ENCODE data around the gene RIBC1. TPM values are rescaled to one million over a fixed set of nuclear protein-coding genes. Genes with fewer than 3 reads are reported as not detected.
A peak's percentile ranks its signal among the peaks of the same experiment; 100 is the strongest.

Gene RIBC1
- total RNA-seq (2021; fragmentation: NEBNext Ultra II Directional; extraction: Animal tissue kit (Norgen Biotek cat#: 25700)), result under 1 TPM; 0.21 to 0.43 (median 0.36) TPM
- long read RNA-seq, partial matches to known transcripts, result 0 of 1 reads
- long read RNA-seq, other reads (novel, unspliced or antisense), result 1 of 1 reads

- Mint-ChIP-seq H3K9me3 (no peaks in the 10 kb centered on the region), H3K27me3 (ENCODE audit: insufficient read depth) (peaks cover 3% of the 10 kb centered on the region), H3K4me1 (ENCODE audit: low read depth) (peaks cover 32% of the 10 kb centered on the region)
Measured at GRCh38 chrX:53422861-53423306, at the start of gene RIBC1. Gene RIBC1 (plus strand): TSS chrX:53422873. CDS start chrX:53426277, 3,404 bp downstream.

DNA sequence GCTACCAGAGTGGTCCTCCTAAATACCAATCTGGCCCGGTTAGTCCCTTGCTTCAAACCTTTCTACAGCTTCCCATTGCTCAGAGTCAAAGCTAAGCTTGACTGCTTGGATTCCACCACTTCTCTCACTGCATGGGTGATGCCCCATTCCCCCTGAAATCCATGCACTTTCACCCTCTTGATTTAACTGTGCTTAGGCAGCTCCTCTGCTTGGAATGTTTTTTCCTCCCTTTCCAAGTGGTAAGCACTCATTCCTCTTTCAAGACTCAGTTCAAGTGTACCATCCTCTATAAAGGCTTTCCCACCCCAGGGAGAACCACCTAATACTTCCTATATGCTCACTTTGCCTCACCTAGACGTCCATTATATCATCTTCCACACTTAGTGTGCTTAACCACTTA is 49.4 kb upstream of the RIBC1 start:
- Mint-ChIP-seq H3K4me3 (no peak overlapping the region), H3K36me3 (ENCODE audit: low read depth) (0 out of 2 replicates have a peak, but pooled peaks cover 5% of the 10 kb centered on the region), H3K9me3 (peaks cover 4% of the 10 kb centered on the region; the same call in 1 of the 2 replicates), H3K27me3 (ENCODE audit: insufficient read depth) (no peaks in the 10 kb centered on the region; the same call in 1 of the 2 replicates), H3K27ac (no peak overlapping the region), H3K4me1 (ENCODE audit: low read depth) (peaks cover 11% of the 10 kb centered on the region)
- no peak for DNase-seq
- no peak for TF ChIP-seq CTCF (IDR thresholded peaks at IDR 0.05)

More at GRCh38 chrX:53422861-53423306, at the start of gene RIBC1:
- no peak for TF ChIP-seq CTCF (IDR thresholded peaks at IDR 0.05)
- Mint-ChIP-seq H3K27ac (peak within 1 kb of the TSS; percentile 94), H3K36me3 (ENCODE audit: low read depth) (peaks cover 5% of the 10 kb centered on the region; the same call in 1 of the 2 replicates), H3K4me3 (peak within 1 kb of the TSS; percentile 91)
- no peak for DNase-seq

GRCh38 chrX:53374222-53374820 is 48.4 kb upstream of the RIBC1 start:
- no peak for DNase-seq
- Mint-ChIP-seq H3K27me3 (ENCODE audit: insufficient read depth) (no peaks in the 10 kb centered on the region; the same call in 1 of the 2 replicates), H3K4me1 (ENCODE audit: low read depth) (peaks cover 11% of the 10 kb centered on the region), H3K9me3 (peaks cover 4% of the 10 kb centered on the region; the same call in 1 of the 2 replicates), H3K36me3 (ENCODE audit: low read depth) (0 out of 2 replicates have a peak, but pooled peaks cover 5% of the 10 kb centered on the region), H3K27ac (no peak overlapping the region; the same call in 1 of the 2 replicates), H3K4me3 (no peak overlapping the region)
- no peak for TF ChIP-seq CTCF (IDR thresholded peaks at IDR 0.05)

DNA sequence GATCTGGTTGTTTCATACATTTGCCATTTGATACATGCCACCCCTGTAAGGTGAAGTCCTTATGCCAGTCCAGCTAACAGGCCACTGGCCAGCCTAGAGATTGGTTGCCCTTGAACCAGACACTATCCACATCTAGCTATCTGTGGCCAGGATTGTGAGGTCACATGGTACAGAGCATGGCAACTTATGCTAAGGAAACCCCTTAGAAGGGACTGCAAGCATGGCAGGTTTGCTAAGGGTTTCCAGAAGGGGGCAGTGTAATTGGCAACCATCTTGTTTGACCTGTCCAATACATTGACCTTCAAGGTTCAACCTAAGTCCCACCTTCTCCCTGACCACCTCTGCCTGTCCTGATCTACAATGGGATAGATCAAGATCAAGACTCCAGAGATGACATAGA is 47.8 kb upstream of the RIBC1 start:
- DNase-seq, result no peak
- Mint-ChIP-seq H3K27ac (no peak overlapping the region), H3K9me3 (peaks cover 4% of the 10 kb centered on the region; the same call in 1 of the 2 replicates), H3K4me3 (no peak overlapping the region; the same call in 1 of the 2 replicates), H3K4me1 (ENCODE audit: low read depth) (peaks cover 11% of the 10 kb centered on the region), H3K36me3 (ENCODE audit: low read depth) (0 out of 2 replicates have a peak, but pooled peaks cover 5% of the 10 kb centered on the region), H3K27me3 (ENCODE audit: insufficient read depth) (no peaks in the 10 kb centered on the region; the same call in 1 of the 2 replicates)
- no peak; the same call in 1 of the 2 replicates for TF ChIP-seq CTCF (IDR thresholded peaks at IDR 0.05)

- DNase-seq, result no peak
- H3K36me3 Mint-ChIP-seq (ENCODE audit: low read depth), result peaks cover 10% of the 10 kb centered on the region; the same call in 1 of the 2 replicates
- no peaks in the 10 kb centered on the region; the same call in 1 of the 2 replicates for H3K27me3 Mint-ChIP-seq (ENCODE audit: insufficient read depth)
- TF ChIP-seq CTCF (IDR thresholded peaks at IDR 0.05), result no peak
- no peak overlapping the region for H3K27ac Mint-ChIP-seq
- no peak overlapping the region for H3K4me3 Mint-ChIP-seq
- peaks cover 11% of the 10 kb centered on the region for H3K4me1 Mint-ChIP-seq (ENCODE audit: low read depth)
- H3K9me3 Mint-ChIP-seq, result no peaks in the 10 kb centered on the region
Measured at GRCh38 chrX:53376888-53377287, 45.8 kb upstream of the RIBC1 start.

Data from HFFc6 (cell line).